H9 (cell line): Measurements from ENCODE around the gene RARB. TPM values are rescaled to one million over a fixed set of nuclear protein-coding genes. Genes with fewer than 3 reads are reported as not detected.
A peak's percentile ranks its signal among the peaks of the same experiment; 100 is the strongest.

ENCODE experiments used
- DNase-seq: peaks from one replicate; pipeline ENCODE4 v3.0.0-alpha.2; 2017
- H2AFZ ChIP-seq: one replicate; pipeline ENCODE4 v1.6.1; 2013; ENCODE audit warnings: mild to moderate bottlenecking, low read length, control low read depth, moderate library complexity
- H2AK5ac ChIP-seq: 2 replicates; pipeline ENCODE4 v1.6.1; 2013; ENCODE audit warnings: low read length, control low read depth, mixed read lengths; ENCODE audit not compliant: insufficient read length
- H2BK120ac ChIP-seq: one replicate; pipeline ENCODE4 v1.6.1; 2013; ENCODE audit warnings: low read depth, mild to moderate bottlenecking, low read length, control low read depth, inconsistent platforms; ENCODE audit not compliant: poor library complexity, severe bottlenecking
- H2BK12ac ChIP-seq: 2 replicates; pipeline ENCODE4 v1.6.1; 2013; ENCODE audit warnings: low read length, control low read depth, mixed read lengths, low read depth; ENCODE audit not compliant: insufficient read length
- H2BK15ac ChIP-seq: 2 replicates; pipeline ENCODE4 v1.6.1; 2013; ENCODE audit warnings: low read depth, low read length, control low read depth
- H2BK20ac ChIP-seq: one replicate; pipeline ENCODE4 v1.6.1; 2013; ENCODE audit warnings: low read depth, mild to moderate bottlenecking, low read length, control low read depth, inconsistent platforms; ENCODE audit not compliant: poor library complexity, severe bottlenecking
- H2BK5ac ChIP-seq: 2 replicates; pipeline ENCODE4 v1.6.1; 2013; ENCODE audit warnings: low read length, control low read depth, mixed read lengths; ENCODE audit not compliant: insufficient read length
- H3K14ac ChIP-seq: 2 replicates; pipeline ENCODE4 v1.6.1; 2013; ENCODE audit warnings: low read length, control low read depth; ENCODE audit not compliant: insufficient read depth
- H3K18ac ChIP-seq: 2 replicates; pipeline ENCODE4 v1.6.1; 2013; ENCODE audit warnings: low read depth, mild to moderate bottlenecking, mixed read lengths, low read length, control low read depth; ENCODE audit not compliant: insufficient read length
- H3K23ac ChIP-seq: 2 replicates; pipeline ENCODE4 v1.6.1; 2013; ENCODE audit warnings: low read length, control low read depth, mixed read lengths, low read depth; ENCODE audit not compliant: insufficient read length
- H3K23me2 ChIP-seq: 2 replicates; pipeline ENCODE4 v1.6.1; 2013; ENCODE audit warnings: low read depth, mild to moderate bottlenecking, mixed read lengths, low read length, control low read depth; ENCODE audit not compliant: insufficient read length, poor library complexity, severe bottlenecking
- H3K27ac ChIP-seq: 2 replicates; pipeline ENCODE4 v1.5.1; 2013; ENCODE audit warnings: low read length, control low read depth, mixed read lengths, low read depth; ENCODE audit not compliant: insufficient read length
- H3K27me3 ChIP-seq: 2 replicates; pipeline ENCODE4 v1.6.1; 2013; ENCODE audit warnings: low read length, control low read depth, inconsistent platforms; ENCODE audit not compliant: insufficient read depth
- H3K4ac ChIP-seq: 2 replicates; pipeline ENCODE4 v1.6.1; 2013; ENCODE audit warnings: low read depth, mild to moderate bottlenecking, control low read depth, inconsistent platforms, low read length, moderate library complexity
- H3K4me1 ChIP-seq: 2 replicates; pipeline ENCODE4 v1.6.1; 2013; ENCODE audit warnings: low read length, control low read depth, inconsistent platforms; ENCODE audit not compliant: insufficient read depth
- H3K4me2 ChIP-seq: 2 replicates; pipeline ENCODE4 v1.6.1; 2013; ENCODE audit warnings: low read length, control low read depth, mixed read lengths; ENCODE audit not compliant: insufficient read length, insufficient read depth
- H3K56ac ChIP-seq: 2 replicates; pipeline ENCODE4 v1.6.1; 2013; ENCODE audit warnings: low read depth, mild to moderate bottlenecking, mixed read lengths, low read length, control low read depth; ENCODE audit not compliant: insufficient read length
- H3K79me1 ChIP-seq: 2 replicates; pipeline ENCODE4 v1.6.1; 2013; ENCODE audit warnings: low read depth, mild to moderate bottlenecking, moderate library complexity, low read length, control low read depth, inconsistent platforms; ENCODE audit not compliant: insufficient read depth, poor library complexity, severe bottlenecking
- H3K79me2 ChIP-seq: 2 replicates; pipeline ENCODE4 v1.6.1; 2013; ENCODE audit warnings: low read length, control low read depth, inconsistent platforms; ENCODE audit not compliant: insufficient read depth
- H3K9ac ChIP-seq: 2 replicates; pipeline ENCODE4 v1.6.1; 2013; ENCODE audit warnings: low read length, control low read depth, mixed read lengths; ENCODE audit not compliant: insufficient read length; ENCODE audit errors: extremely low read depth
- H3K9me3 ChIP-seq: one replicate; pipeline ENCODE4 v1.6.1; 2013; ENCODE audit warnings: low read depth, low read length, inconsistent platforms; ENCODE audit not compliant: control insufficient read depth
- H3T11ph ChIP-seq: one replicate; pipeline ENCODE4 v1.6.1; 2013; ENCODE audit warnings: mild to moderate bottlenecking, low read length, control low read depth, inconsistent platforms
- H4K20me1 ChIP-seq: one replicate; pipeline ENCODE4 v1.6.1; 2013; ENCODE audit not compliant: control insufficient read depth, insufficient read length, insufficient read depth
- H4K5ac ChIP-seq: 2 replicates; pipeline ENCODE4 v1.6.1; 2013; ENCODE audit warnings: low read depth, mild to moderate bottlenecking, mixed read lengths, low read length, control low read depth; ENCODE audit not compliant: insufficient read length
- H4K8ac ChIP-seq: replicated peaks from 2 replicates; pipeline ENCODE4 v1.6.1; 2013; ENCODE audit warnings: low read length, control low read depth, mixed read lengths, low read depth; ENCODE audit not compliant: insufficient read length
- H4K91ac ChIP-seq: 2 replicates; pipeline ENCODE4 v1.6.1; 2013; ENCODE audit warnings: low read depth, mild to moderate bottlenecking, moderate library complexity, mixed read lengths, low read length, control low read depth; ENCODE audit not compliant: insufficient read length
- H3K27ac Mint-ChIP-seq, 3 experiments: 2 replicates in 2 of 3; 3 replicates in 1 of 3; pipeline ENCODE4 v1.8.0; 2020 to 2021; ENCODE audit warnings: mixed read lengths in 3 of 3, mild to moderate bottlenecking in 1 of 3, moderate library complexity in 1 of 3
- H3K27me3 Mint-ChIP-seq: 2 replicates; pipeline ENCODE4 v1.8.0; 2021; ENCODE audit warnings: low read depth, mild to moderate bottlenecking, moderate library complexity, mixed read lengths
- H3K36me3 Mint-ChIP-seq, 3 experiments: 2 replicates in 2 of 3; 3 replicates in 1 of 3; pipeline ENCODE4 v1.8.0; 2020 to 2021; ENCODE audit warnings: low read depth in 3 of 3, mixed read lengths in 3 of 3; ENCODE audit not compliant: insufficient read depth in 1 of 3
- H3K4me1 Mint-ChIP-seq, 2 experiments: 2 replicates each; pipeline ENCODE4 v1.8.0; 2020; ENCODE audit warnings: mixed read lengths in 2 of 2
- H3K4me3 Mint-ChIP-seq, 2 experiments: 2 replicates in 1 of 2; 3 replicates in 1 of 2; pipeline ENCODE4 v1.8.0; 2020 to 2021; ENCODE audit warnings: mild to moderate bottlenecking in 2 of 2, mixed read lengths in 2 of 2, moderate library complexity in 1 of 2
- H3K9me3 Mint-ChIP-seq, 2 experiments: 2 replicates in 1 of 2; 3 replicates in 1 of 2; pipeline ENCODE4 v1.8.0; 2020; ENCODE audit warnings: mild to moderate bottlenecking in 2 of 2, mixed read lengths in 2 of 2, moderate library complexity in 1 of 2
- WGBS: extraction: QIAGEN DNeasy Blood & Tissue Kit; methylation state at CpG from one replicate; pipeline ENCODE4 v1.1.7; 2013; ENCODE audit warnings: missing lambda C conversion rate, low lambda C conversion rate, mixed read lengths; ENCODE audit not compliant: insufficient read length; ENCODE audit errors: extremely low coverage; 5-methylcytosine and 5-hydroxymethylcytosine counted together
- total RNA-seq: library from RNA; stranded (reverse); gene quantifications from 2 replicates; pipeline ENCODE4 v1.2.1, GENCODE V29; 2021
- TF ChIP-seq, protein P1 (sequence below): fragments of 200-600 bp; sonication (generic); conservative IDR thresholded peaks from 3 replicates; pipeline ENCODE4 v1.8.0; 2021; ENCODE audit warnings: antibody characterized with exemption, mild to moderate bottlenecking

RARB gene
- total RNA-seq, 1 experiment from 2014 or later: 0.22 TPM

DNA sequence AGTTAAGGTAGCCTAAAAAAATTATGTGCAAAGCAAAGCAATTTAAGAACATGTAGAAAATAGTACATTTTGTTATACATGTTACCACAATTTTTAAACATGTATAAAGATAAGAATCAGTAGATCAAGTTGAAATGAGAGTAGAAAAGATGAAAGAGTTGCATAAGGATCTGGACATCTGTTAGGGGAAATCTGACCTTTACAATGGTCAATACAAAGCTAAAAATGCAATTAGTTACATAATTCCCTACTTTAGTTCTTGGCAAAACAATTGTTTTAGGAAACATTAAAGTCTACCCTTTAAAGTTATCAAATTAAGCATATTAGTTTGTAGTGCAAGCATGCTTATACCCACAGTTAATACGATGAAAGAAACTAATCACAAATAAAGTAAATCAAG lies 203.9 kb downstream of the RARB start:
- no peak overlapping the region for H3K27ac ChIP-seq
- H4K91ac ChIP-seq: no peak overlapping the region
- no peak overlapping the region for H2BK12ac ChIP-seq
- no peak overlapping the region for H2AFZ ChIP-seq
- H3K9me3 ChIP-seq: no peaks in the 10 kb centered on the region
- no CpG with 5 or more reads among the region's 1 CpG for WGBS
- no peak overlapping the region for H2BK15ac ChIP-seq
- Mint-ChIP-seq H3K36me3 (peaks cover 17 to 70% (median 70%) of the 10 kb centered on the region in 3 experiments; a peak in 6 of 7 replicates), H3K27ac (peak overlapping the region in 1 of 3 experiments; percentile 23; a peak in 1 of 7 replicates), H3K4me1 (peaks cover 0 to 2% of the 10 kb centered on the region in 2 experiments; a peak in 1 of 4 replicates), H3K27me3 (no peaks in the 10 kb centered on the region), H3K4me3 (no peak overlapping the region), H3K9me3 (no peaks in the 10 kb centered on the region)
- H3K79me1 ChIP-seq: no peaks in the 10 kb centered on the region
- no peaks in the 10 kb centered on the region for H3K79me2 ChIP-seq
- no peak for DNase-seq
- no peaks in the 10 kb centered on the region for H3K4me1 ChIP-seq
- TF ChIP-seq, protein P1, sequence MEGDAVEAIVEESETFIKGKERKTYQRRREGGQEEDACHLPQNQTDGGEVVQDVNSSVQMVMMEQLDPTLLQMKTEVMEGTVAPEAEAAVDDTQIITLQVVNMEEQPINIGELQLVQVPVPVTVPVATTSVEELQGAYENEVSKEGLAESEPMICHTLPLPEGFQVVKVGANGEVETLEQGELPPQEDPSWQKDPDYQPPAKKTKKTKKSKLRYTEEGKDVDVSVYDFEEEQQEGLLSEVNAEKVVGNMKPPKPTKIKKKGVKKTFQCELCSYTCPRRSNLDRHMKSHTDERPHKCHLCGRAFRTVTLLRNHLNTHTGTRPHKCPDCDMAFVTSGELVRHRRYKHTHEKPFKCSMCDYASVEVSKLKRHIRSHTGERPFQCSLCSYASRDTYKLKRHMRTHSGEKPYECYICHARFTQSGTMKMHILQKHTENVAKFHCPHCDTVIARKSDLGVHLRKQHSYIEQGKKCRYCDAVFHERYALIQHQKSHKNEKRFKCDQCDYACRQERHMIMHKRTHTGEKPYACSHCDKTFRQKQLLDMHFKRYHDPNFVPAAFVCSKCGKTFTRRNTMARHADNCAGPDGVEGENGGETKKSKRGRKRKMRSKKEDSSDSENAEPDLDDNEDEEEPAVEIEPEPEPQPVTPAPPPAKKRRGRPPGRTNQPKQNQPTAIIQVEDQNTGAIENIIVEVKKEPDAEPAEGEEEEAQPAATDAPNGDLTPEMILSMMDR: no peak
- H2BK5ac ChIP-seq: no peak overlapping the region
- H4K8ac ChIP-seq: no peak overlapping the region
- H3T11ph ChIP-seq: no peak overlapping the region
- H3K27me3 ChIP-seq: no peaks in the 10 kb centered on the region
- no peaks in the 10 kb centered on the region for H4K20me1 ChIP-seq
- no peak overlapping the region for H3K4ac ChIP-seq
- H4K5ac ChIP-seq: no peak overlapping the region
- H2AK5ac ChIP-seq: no peak overlapping the region
- no peak overlapping the region for H3K4me2 ChIP-seq
- H3K18ac ChIP-seq: no peak overlapping the region
- H3K23ac ChIP-seq: no peak overlapping the region
- no peak overlapping the region for H3K9ac ChIP-seq
- H3K56ac ChIP-seq: no peak overlapping the region
- H2BK20ac ChIP-seq: no peak overlapping the region
- no peak overlapping the region for H2BK120ac ChIP-seq
- H3K14ac ChIP-seq: no peak overlapping the region
- H3K23me2 ChIP-seq: no peaks in the 10 kb centered on the region
